NCI-H1436 (cell line): Measurements from ENCODE around the gene PANX2.

Experiments
- DNase-seq: peaks from one replicate; lab custom pipeline; 2025; lab: John Stamatoyannopoulos, UW

Gene PANX2

DNA sequence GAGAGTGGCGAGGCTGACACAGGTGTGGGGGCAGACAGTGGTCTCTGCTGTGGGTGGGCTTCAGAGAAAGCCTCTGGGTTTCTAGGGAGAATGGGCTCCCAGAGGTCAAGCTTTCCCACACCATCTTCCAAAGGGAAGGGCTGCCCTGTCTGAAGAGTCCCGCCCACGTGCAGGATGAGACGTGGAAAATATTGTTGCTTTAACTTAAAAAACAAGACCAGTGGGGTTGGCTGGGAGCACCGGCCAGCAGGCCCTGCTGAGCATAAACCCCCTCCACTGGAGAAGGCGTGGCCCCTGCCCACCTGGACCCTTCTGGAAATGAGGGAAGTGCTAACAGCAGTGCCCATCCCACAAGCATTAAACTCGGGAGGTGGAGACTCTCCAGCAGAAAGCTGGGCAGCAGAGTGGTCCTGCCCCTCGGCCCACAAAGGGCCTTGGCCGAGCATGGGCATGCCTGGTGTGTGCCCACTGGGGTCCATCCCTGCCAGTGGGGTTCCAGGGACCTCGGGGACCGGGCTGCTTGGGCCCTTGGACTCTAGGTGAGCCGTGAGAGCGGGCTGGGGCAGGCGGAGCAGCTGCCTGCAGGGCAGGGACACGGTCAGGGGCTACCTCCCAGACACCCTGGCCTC lies 45.6 kb downstream of the PANX2 start:
- DNase-seq, result no peak

DNA sequence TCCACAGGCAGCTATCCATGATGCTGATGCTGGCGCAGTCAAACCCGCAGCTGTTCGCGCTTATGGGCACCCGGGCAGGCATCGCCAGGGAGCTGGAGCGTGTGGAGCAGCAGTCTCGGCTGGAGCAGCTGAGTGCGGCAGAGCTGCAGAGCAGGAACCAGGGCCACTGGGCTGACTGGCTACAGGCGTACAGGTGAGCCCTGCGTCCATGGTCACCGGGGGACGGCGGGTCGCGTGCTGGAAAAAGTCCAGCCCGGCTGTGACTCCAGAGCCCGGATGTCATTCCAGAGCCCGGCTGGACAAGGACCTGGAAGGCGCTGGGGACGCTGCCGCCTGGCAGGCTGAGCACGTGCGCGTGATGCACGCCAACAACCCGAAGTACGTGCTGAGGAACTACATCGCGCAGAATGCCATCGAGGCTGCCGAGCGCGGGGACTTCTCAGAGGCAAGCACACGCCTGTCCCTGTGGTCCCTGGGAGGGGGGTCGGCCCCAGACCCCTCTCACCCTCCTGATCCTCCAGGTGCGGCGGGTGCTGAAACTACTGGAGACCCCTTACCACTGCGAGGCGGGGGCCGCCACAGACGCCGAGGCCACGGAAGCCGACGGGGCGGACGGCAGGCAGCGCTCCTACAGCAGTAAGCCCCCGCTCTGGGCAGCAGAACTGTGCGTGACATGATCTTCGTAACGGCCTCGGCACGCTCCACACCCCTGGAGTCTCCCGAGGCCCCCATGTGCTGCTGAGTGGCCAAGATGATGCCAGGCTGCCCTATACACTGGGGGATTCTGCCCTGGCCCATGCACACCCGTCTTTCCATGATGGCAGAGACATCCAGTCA lies 46.4 kb downstream of the PANX2 start:
- no peak for DNase-seq

DNA sequence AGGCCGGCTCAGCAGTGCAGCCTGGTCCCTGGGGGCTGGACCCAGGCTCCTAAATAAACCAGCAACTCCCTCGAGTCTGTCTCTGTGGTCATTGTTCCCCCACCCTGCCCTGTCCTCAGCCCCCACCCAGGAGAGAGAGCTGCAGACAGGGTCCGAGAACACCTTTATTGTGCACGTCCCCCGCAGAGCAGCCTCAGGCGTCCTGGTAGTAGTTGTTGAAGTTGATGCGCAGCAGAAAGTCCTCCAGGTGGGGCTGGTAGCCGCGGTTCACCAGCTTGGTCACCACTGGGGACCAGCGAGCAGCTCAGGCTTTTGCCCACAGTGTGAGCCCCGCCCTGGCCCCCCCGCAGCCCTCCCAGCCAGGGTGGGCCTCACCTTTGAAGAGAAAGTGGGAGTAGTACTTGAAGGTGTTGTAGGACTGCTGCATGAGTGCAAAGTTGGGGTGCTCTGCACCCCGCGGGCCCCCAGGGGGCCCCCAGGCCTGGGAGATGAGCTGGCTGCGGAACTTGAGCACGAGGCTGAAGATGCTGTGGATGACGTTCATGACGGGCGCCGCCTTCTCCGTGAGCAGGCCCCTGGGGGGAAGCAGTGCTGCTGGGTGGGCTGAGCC lies 47.1 kb downstream of the PANX2 start:
- no peak for DNase-seq

DNA sequence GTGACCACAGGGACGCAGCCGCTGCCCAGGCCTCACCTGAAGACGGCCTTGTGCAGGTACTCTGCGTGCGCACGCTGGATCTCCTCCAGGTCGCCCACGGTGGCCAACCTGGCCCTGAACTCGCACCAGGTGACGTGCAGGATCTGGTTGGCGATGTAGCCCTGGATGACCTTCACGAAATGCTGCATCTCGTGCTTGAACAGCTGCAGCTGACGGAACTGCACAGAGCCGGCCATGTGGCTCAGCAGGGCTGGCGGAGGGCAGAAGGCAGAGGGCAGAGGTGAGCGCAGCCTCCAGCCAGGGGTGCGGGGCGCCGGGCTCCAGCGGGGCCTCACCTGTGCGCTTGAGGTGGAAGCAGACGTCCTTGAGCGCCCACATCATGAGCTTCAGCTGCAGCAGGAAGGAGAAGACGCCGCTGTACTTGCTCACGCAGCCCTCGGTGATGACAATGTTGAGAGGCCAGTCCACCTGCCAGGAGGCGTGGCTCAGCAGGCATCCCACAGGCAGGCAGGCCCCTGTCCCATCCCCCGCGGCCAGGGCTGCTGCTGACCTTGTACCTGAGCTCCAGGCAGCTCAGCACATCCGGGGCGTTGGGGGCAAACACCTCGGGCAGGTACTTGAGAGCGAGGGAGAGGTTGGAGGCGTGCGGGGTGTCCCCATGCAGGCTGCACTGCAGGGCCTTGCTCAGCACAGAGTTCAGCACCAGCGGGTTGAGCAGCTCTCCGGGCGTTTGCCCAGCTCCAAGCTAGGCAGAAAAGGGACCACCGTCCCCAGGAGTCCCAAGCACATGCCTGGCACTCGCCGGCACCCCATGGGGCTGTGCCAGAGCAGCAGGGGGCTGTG lies 47.8 kb downstream of the PANX2 start:
- no peak for DNase-seq

DNA sequence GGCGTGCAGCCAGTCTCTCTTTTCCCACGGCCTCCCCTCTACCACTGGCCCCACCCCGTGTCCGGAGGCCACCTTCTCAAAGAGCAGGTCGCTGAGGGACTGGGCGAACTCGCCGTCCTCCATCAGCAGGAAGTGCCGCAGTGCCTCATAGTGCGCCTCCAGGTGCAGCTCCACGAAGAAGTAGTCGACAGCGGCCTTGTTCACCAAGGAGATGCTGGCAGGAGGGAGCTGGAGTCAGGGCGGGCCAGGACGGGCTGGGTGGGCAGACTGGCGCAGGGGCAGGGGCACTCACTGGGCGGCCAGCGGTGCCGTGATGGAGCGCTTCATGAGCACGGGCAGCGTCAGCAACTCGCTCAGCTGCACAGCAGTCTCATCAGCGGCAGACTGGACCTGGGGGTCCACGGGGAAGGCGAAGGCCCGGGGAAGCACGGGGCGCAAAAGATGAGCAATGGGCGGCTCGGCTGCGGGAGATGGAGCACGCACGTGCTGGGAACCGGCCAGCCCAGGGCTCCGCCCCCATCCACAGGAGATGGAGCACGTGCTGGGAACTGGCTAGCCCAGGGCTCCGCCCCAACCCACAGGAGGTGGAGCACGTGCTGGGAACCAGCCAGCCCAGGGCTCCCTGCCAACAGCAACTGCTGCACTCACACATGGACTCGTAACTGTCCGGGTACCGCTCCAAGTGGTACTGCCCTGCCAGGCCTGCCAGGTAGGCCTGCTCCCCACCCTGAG lies 48.6 kb downstream of the PANX2 start:
- DNase-seq, result peak; percentile 17

DNA sequence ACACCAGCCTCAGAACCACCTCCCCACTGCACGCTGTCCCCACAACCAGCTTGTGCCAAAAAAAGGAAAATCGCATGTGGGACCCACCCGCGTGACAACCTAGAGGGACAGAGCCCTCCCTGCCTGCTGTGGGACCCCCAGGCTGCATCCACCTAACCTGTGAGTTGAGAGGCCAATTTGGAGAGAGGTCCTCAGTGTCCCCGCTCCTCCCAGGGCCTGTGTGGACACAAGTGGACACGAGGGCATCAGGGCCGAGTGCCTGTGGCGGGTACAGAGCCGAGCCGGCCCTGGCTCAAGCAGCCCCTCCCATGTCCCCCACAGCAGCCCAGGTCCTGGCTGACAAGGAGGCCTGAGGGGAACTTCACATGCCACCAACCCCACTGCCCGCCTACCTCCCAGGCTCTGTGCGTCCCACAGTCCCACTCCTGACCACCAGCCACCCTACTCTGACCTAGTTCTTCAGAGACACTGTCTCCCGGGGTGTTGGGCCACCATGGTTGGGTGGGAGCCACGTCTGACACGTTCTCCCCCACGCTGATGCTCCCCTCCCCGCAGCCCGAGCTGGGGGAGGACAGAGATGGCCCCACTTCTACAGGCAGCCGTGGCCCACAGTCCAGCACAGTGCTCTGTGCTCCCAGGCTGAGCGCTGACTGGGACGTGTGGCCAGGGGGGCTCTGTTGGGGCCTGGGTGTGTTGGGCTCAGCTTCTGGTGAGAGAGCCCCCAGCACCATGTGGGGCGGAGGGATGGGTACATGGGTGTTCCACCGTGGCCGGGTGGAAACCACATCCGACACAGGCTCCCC lies 49.5 kb downstream of the PANX2 start:
- DNase-seq, result no peak

DNA sequence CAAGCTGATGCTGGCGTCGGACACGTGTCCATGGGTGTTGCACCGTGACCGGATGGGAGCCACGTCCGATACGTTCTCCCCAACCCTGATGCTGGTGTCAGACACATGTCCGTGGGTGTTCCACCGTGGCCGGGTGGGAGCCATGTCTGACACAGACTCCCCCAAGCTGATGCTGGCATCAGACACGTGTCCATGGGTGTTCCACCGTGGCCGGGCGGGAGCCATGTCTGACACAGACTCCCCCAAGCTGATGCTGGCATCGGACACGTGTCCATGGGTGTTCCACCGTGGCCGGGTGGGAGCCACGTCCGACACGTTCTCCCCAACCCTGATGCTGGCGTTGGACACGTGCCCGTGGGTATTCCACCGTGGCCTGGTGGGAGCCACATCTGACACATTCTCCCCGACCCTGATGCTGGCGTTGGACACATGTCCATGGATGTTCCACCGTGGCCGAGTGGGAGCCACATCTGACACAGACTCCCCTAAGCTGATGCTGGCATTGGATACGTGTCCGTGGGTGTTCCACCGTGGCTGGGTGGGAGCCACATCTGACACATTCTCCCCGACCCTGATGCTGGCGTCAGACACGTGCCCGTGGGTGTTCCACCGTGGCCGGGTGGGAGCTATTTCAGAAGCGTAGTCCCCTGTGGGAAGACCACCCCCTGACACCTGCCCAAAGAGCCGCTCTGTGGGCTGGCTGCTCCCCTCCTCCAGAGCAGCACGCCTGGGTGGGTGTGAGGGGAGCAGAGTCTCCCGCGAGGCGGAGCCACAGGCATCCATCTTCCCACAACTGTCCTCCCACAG lies 50.3 kb downstream of the PANX2 start:
- no peak for DNase-seq

DNA sequence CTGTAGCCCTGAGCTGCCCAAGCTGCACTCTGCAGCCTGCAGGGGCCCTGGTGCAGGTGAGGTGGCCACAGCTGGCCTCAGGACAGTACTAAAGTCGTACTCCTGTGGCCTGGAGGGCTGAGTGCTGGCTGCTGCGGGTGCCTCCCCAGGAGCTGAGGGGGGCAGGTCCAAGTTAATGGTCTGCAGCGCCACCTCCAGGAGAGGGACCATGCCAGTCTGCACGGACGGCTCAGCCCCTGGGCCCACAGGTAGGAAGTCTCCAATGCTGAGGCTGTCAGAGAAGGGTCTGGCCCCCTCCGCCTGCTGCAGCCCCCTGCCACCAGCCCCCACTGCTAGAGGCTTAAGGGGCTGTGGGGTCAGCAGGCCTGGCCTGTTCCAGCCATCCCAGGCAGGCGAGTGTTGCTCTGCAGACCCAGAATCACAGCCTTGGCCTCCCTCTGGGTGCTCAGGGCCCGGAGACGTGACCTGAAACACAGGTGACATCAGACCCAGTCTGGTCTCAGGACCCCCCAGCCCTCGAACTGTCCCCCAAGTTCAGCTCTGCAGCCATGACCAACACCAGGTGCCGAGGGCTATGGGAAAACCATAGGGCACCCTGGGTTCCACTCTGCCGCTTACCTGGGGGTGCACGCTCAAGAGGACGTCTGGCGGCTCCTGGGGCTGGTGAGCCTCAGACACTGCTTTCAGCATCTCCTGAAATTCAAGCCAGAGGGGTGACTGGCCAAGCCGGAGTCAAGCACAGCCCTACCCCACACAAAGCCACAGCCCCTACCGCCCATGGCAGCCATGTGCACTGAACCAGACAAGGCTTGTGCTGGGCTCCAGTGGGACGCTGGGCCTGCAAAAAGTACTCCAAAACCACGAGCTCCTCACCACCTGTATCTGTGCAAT lies 51.1 kb downstream of the PANX2 start:
- no peak for DNase-seq

DNA sequence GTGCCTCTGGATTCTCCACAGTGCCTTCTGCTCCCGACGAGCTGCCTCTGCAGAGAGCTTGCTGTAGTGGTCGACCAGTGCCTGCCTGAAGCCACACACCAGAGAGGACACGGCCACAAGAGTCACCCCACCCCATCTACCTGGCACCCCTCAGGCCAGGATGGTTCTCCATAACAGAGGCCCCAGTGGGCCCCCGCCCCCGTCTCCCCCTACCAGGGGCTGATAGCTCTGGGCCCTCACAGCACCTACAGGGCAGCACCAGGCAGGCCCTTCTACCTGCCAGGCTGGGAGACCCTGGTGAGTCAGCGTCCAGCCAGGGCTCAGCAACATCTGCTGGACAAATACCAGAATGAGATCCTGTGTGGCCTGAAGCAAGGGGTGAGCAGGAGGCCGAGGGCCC lies 52.0 kb downstream of the PANX2 start:
- no peak for DNase-seq

DNA sequence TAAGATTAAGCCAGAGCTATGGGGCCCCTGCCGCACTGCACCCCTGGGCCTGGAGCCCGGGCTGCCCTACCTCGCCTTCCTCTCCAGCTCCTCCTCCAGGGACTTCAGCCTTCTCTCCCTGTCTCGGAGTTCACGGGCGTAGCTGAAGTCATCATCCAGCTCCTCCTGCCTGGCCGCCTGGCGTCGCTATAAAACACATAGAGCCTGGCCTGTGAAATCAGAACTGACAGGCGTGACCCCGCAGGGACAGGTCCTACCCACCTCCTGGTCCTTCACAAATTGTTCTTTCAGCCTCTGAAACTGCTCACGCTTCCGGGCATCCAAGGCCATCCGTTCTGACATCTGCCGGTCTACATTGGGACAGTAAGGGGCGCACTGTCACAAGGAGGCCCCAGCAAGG lies 53.5 kb downstream of the PANX2 start:
- no peak for DNase-seq

DNA sequence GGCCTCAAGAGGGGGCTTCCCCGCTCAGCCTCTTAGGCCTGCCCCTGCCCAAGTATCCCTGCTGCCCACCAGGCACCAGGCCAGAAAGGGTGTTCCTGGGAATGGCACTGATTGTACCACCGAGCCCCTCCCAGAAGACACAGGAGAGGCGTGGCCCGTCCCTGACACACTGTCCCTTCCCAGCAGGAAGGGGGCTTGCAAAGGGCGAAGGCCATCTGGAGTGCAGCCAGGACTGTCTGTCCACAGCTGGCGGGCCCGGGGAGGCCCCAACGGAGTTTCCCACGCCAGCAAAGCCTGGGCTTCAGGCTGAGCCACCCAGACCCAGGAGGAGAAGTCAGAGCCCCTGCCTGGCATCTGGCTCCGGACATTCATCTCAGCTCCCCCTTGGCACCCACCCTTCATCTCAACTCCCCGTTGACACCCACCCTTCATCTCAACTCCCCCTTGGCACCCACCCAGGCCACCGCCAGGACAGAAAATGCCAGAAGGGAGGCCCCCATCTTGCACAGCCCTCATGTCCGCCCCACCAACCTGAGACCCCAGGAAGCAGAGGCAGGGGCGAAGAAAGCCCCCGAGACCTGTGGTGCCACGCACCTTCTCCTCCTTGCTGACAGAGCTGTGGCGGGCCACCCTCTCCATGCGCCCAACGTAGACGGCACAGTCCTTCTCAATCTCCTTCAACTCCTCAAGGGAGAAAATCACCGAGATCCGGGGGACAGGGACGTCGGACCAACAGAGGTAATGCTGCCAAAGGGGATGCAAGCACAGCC lies 54.9 kb downstream of the PANX2 start:
- DNase-seq, result no peak

DNA sequence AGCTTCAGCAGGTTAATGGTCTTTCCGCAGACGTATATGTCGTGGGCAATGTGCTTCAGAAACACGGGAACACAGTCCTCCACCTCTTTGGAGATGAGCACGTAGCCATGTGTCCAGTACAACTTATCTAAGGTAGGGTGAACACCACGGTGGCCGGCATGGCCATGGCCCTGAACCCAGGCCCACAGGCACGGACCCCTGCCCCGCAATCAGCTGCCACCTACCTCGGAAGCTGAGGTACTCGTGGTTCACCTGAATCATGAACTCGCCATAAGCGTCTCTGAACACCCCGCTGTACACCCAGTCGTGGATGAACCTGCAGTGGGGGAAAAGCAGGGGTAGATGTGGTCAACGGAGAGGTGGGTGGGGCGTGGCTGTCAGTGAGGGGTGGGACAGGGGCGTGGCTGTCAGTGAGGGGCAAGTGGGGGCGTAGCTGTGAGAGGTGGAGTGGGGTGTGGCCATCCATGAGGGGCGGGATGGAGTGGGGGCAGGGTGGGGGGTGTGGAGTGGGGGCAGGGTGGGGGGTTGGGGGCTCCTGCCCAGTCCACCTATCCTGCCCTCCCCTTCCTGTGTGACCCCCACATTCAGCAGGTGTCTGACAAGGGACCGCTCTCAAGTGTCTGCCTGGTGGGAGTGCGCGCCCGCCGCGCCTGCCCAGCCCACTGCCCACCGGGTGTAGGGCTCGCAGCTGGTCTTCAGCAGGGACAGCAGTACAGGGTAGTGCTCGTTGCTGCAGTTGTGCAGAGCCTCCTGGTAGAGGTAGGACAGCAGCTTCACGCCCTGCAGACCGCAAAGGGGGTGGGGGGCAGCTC lies 55.7 kb downstream of the PANX2 start:
- no peak for DNase-seq

DNA sequence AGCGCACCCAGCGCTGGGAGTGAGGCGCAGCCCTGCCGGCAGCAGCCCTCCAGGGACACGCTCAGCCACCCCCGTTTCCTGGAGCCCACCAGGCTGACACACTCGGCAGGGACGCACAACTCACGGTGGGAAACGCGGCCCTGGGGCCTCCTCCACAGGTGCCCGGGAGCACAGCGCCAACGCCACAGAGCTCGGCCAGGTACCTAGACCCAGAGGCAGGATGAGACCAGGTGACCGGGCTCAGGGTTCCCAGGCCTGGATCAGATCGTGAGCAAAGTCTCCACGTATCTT lies 56.3 kb downstream of the PANX2 start:
- no peak for DNase-seq

DNA sequence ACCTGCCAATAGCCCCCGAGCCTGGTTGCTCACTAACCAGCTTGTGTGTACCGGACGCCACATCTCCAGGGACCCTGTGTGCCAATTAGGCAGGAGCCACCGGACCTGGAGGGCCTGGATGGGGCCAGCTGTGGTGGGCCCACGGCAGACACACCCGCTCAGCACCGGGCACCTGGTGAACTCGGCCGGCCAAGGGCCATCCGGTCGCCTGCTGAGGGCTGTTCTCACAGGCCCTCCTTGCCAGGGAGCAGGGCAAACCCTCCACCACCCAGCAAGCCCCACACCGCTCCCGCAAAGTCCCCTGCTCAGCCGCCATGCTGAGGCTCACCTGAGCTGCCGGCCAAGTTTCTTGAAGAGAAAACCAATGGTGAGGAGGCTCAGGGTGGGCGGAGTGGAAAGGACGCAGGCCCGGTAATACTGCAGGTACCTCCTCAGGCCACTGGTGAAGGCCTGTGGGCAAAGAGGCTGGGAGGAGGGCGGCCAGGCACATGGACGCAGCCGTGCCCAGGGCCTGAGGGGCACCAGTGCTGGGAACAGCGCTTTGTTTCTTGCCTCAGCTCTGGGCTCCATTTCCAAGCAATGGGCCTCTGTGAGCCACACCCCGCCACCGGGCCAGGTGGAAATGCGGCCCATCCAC lies 57.2 kb downstream of the PANX2 start:
- no peak for DNase-seq

DNA sequence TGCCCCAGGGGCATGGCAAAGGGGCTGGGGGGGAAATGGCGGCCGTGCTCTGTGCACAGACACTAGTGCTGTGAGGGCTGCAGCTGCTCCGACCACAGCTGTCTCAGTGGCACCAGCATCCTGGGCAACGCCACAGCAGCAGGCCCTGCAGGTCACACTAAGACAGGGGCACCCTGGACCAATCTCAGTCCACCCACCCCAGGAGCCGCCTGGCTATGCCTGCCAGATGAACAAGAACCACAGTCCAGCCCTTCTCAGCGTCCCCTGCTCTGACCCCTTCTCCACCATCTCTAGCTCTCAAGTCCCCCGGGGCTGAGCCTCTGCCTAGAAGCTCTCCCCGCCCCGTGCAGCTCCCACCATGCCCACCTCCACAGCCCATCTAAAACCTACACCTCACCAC lies 57.8 kb downstream of the PANX2 start:
- DNase-seq, result no peak

DNA sequence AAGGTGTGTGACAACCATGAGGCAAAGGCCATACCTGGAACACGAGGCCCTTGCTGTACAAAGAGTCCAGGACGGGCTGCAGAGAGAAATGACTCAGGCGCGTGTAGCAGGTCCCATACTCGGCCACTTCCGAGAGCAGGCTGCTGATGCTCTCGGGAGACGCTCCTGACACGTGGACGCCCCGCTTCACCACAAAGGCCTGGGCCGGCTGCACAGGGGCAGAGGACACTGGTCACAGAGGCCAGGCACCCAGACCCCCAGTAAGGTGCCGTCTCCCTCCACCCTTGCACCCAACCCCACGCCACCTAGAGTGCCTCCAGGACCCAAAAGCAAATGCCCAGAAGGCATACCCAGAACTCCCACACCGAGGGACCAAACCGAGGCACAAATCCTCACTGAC lies 58.8 kb downstream of the PANX2 start:
- DNase-seq, result no peak
